ENCODE results near the gene CPXM2. TPM values are rescaled to one million over a fixed set of nuclear protein-coding genes. Genes with fewer than 3 reads are reported as not detected.
"Not testable (repeated sequence)": the region's sequence is repeated elsewhere in the genome, so short reads cannot be mapped to it uniquely, and the experiment has no call there.

Gene CPXM2
- total RNA-seq, 1 donor from 2014 or later = not detected

- no peak for TF ChIP-seq CTCF (IDR thresholded peaks at IDR 0.05)
- Mint-ChIP-seq H3K4me1 (no peaks in the 10 kb centered on the region), H3K4me3 (no peak overlapping the region), H3K27ac (no peak overlapping the region), H3K9me3 (no peaks in the 10 kb centered on the region), H3K36me3 (ENCODE audit: low read depth) (no peaks in the 10 kb centered on the region), H3K27me3 (peaks cover 3% of the 10 kb centered on the region)
- ChIA-PET POLR2A (no interaction called here), CTCF (no interaction called here)
- intact Hi-C loops (cut with micrococcal nuclease) = no loop called here
- ATAC-seq (ENCODE audit: low read depth) = no peak
- no peak for DNase-seq
Observed at GRCh38 chr10:123743441-123744223, 148.0 kb downstream of the CPXM2 start.

DNA sequence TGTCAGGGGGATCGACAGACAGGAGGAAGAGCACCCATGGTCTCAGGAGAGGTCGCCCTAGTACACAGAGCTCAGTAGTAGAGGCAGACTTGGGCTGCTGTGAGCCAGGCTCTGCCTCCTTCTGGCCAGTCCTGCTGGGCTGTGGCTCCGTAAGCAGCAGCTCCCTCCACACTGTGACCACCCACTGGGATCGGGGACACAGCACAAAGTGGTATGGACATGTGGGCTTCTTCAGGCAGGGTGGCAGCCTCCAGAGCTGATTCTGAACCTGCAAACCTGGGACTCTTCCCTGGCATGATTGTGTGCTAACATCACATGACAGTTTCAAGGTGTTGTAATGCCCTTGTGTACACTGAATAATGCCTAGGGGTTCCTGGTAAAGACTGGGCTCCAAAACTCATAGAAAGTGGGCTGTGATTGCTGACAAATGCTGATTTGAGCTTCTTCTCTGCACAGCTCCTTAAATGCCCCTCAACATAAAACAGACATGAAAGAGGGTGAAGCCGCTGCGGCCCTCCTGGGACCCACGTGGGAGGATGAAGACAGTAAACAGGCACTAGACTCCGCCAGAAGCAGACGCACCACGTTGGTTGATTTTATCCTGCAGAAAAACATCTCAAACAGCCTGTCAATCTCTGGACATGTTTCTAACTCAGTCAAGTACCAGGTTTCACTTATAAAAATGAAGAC is 148.7 kb downstream of the CPXM2 start:
- H3K4me1 Mint-ChIP-seq = no peaks in the 10 kb centered on the region
- no peak for TF ChIP-seq CTCF (IDR thresholded peaks at IDR 0.05)
- peaks cover 3% of the 10 kb centered on the region for H3K27me3 Mint-ChIP-seq
- H3K4me3 Mint-ChIP-seq = no peak overlapping the region
- ATAC-seq (ENCODE audit: low read depth) = no peak
- no peaks in the 10 kb centered on the region for H3K9me3 Mint-ChIP-seq
- CTCF ChIA-PET = no interaction called here
- no peaks in the 10 kb centered on the region for H3K36me3 Mint-ChIP-seq (ENCODE audit: low read depth)
- POLR2A ChIA-PET = no interaction called here
- DNase-seq = no peak
- intact Hi-C loops (cut with micrococcal nuclease) = no loop called here
- no peak overlapping the region for H3K27ac Mint-ChIP-seq

- no peak for ATAC-seq (ENCODE audit: low read depth)
- CTCF ChIA-PET = no interaction called here
- intact Hi-C loops (cut with micrococcal nuclease) = no loop called here
- Mint-ChIP-seq H3K27me3 (peaks cover 3% of the 10 kb centered on the region), H3K9me3 (no peaks in the 10 kb centered on the region), H3K4me1 (no peaks in the 10 kb centered on the region), H3K4me3 (no peak overlapping the region), H3K36me3 (ENCODE audit: low read depth) (no peaks in the 10 kb centered on the region), H3K27ac (no peak overlapping the region)
- DNase-seq = no peak
- TF ChIP-seq CTCF (IDR thresholded peaks at IDR 0.05) = no peak
- POLR2A ChIA-PET = no interaction called here
Observed at GRCh38 chr10:123741711-123742110, 149.9 kb downstream of the CPXM2 start.

DNA sequence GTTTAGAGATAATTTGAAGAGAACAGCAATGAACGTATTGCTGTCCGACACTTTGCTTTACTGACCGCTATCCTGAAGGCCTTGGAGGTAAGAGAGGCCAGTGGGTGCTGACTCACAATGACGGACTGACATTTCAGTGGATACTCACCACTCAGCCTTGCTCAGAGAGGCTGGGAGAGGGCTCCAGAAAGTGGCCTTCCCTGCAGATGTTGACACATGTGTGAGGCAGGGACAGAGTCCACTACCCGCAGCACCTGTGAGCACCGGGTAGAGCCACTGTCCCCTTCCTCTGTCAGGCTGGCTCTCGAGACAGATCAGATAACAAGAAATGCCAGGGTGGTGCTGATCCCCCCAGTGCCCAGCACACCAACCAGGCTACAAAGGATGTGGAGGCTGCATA is 150.5 kb downstream of the CPXM2 start:
- TF ChIP-seq CTCF (IDR thresholded peaks at IDR 0.05) = no peak
- ChIA-PET CTCF (no interaction called here), POLR2A (no interaction called here)
- Mint-ChIP-seq H3K4me1 (no peaks in the 10 kb centered on the region), H3K27me3 (peaks cover 3% of the 10 kb centered on the region), H3K27ac (no peak overlapping the region), H3K9me3 (no peaks in the 10 kb centered on the region), H3K4me3 (no peak overlapping the region), H3K36me3 (ENCODE audit: low read depth) (no peaks in the 10 kb centered on the region)
- intact Hi-C loops (cut with micrococcal nuclease) = no loop called here
- DNase-seq (no peak), ATAC-seq (ENCODE audit: low read depth) (no peak)

GRCh38 chr10:123736917-123737316 is 154.7 kb downstream of the CPXM2 start:
- H3K4me1 Mint-ChIP-seq; H3K27ac Mint-ChIP-seq; CTCF ChIA-PET; H3K27me3 Mint-ChIP-seq; DNase-seq; H3K9me3 Mint-ChIP-seq; H3K4me3 Mint-ChIP-seq; intact Hi-C loops (cut with micrococcal nuclease); H3K36me3 Mint-ChIP-seq (ENCODE audit: low read depth); ATAC-seq (ENCODE audit: low read depth); POLR2A ChIA-PET: not testable (repeated sequence)
